HepG2 (cell line): Measurements from ENCODE around the gene GIPC3. TPM values are rescaled to one million over a fixed set of nuclear protein-coding genes. Genes with fewer than 3 reads are reported as not detected.

ENCODE experiments used
- ADNP ChIP-seq: sonication (generic); formaldehyde crosslinking; IDR thresholded peaks from 2 replicates; pipeline ENCODE4 v1.4.0; 2020; ENCODE audit warnings: missing genetic modification reagents
- ARNTL ChIP-seq: sonication (generic); formaldehyde crosslinking; IDR thresholded peaks from 2 replicates; pipeline ENCODE4 v1.4.0; 2020; ENCODE audit warnings: mild to moderate bottlenecking, missing genetic modification reagents
- GPN1 ChIP-seq: sonication (generic); formaldehyde crosslinking; IDR thresholded peaks from 2 replicates; pipeline ENCODE4 v1.5.1; 2020; ENCODE audit warnings: missing genetic modification reagents, borderline replicate concordance
- HNF1B ChIP-seq: sonication (generic); formaldehyde crosslinking; IDR thresholded peaks from 2 replicates; pipeline ENCODE4 v1.5.1; 2020; ENCODE audit warnings: mild to moderate bottlenecking, moderate library complexity, missing genetic modification reagents
- HNRNPLL ChIP-seq: fragments of 200-400 bp; formaldehyde crosslinking; IDR thresholded peaks from 2 replicates; pipeline ENCODE4 v1.6.1; 2017; ENCODE audit warnings: mild to moderate bottlenecking, low read depth, low read length; ENCODE audit not compliant: poor library complexity, severe bottlenecking
- KDM3A ChIP-seq: IDR thresholded peaks from 2 replicates; pipeline ENCODE4 v1.6.1; 2018; ENCODE audit warnings: low read depth, missing compliant biosample characterization
- RBFOX2 ChIP-seq: fragments of 200-400 bp; formaldehyde crosslinking; IDR thresholded peaks from 2 replicates; pipeline ENCODE4 v1.6.1; 2017; ENCODE audit warnings: low read depth, mild to moderate bottlenecking, low read length
- SAP130 ChIP-seq: IDR thresholded peaks from 2 replicates; pipeline ENCODE4 v1.6.1; 2016; ENCODE audit warnings: low read depth
- SMAD9 ChIP-seq: sonication (generic); formaldehyde crosslinking; IDR thresholded peaks from 2 replicates; pipeline ENCODE4 v1.5.1; 2020; ENCODE audit warnings: mild to moderate bottlenecking, missing genetic modification reagents
- TIGD3 ChIP-seq: sonication (generic); formaldehyde crosslinking; IDR thresholded peaks from 2 replicates; pipeline ENCODE4 v1.5.1; 2020; ENCODE audit warnings: mild to moderate bottlenecking, missing genetic modification reagents, borderline replicate concordance
- ZBTB42 ChIP-seq: sonication (generic); formaldehyde crosslinking; IDR thresholded peaks from 2 replicates; pipeline ENCODE4 v1.5.0; 2020; ENCODE audit warnings: mild to moderate bottlenecking, missing genetic modification reagents
- ZMAT3 ChIP-seq: sonication (generic); formaldehyde crosslinking; conservative IDR thresholded peaks from 2 replicates; pipeline ENCODE4 v1.7.0; 2021; ENCODE audit warnings: missing genetic modification reagents
- ZMYM3 ChIP-seq: sonication (generic); formaldehyde crosslinking; IDR thresholded peaks from 2 replicates; pipeline ENCODE4 v1.5.1; 2020; ENCODE audit warnings: mild to moderate bottlenecking, missing genetic modification reagents
- ZNF20 ChIP-seq: sonication (generic); formaldehyde crosslinking; IDR thresholded peaks from 2 replicates; pipeline ENCODE4 v1.4.0; 2020; ENCODE audit warnings: mild to moderate bottlenecking, moderate library complexity, missing genetic modification reagents
- polyA plus RNA-seq, 8 experiments: library from polyadenylated mRNA; depleted of rRNA in 3 of 8; stranded (reverse) in 7 of 8; unstranded in 1 of 8; fragments of >200 nt; fragmentation: Illumina TruSeq in 4 of 8; extraction: Trizol in 4 of 8; gene quantifications; 2 replicates each; pipeline versions ENCODE4 v1.2.1 to v1.2.3, GENCODE V29; 2011 to 2016; ENCODE audit warnings: low read depth in 4 of 8, missing spikeins in 1 of 8, mixed read lengths in 1 of 8; ENCODE audit not compliant: insufficient read depth in 1 of 8
- total RNA-seq, 5 experiments: library from RNA; depleted of rRNA; stranded (reverse); fragments of >200 nt; fragmentation: Illumina TruSeq; extraction: Trizol; gene quantifications; 2 replicates each; pipeline ENCODE4 v1.2.3, GENCODE V29; 2016; ENCODE audit warnings: low read depth in 1 of 5

Gene GIPC3
- total and polyA plus RNA-seq, 2 of the 13 experiments (the other 11 are each of a cell fraction or from before 2014, with no cell fraction given): 0.05 TPM; not detected in 1

DNA sequence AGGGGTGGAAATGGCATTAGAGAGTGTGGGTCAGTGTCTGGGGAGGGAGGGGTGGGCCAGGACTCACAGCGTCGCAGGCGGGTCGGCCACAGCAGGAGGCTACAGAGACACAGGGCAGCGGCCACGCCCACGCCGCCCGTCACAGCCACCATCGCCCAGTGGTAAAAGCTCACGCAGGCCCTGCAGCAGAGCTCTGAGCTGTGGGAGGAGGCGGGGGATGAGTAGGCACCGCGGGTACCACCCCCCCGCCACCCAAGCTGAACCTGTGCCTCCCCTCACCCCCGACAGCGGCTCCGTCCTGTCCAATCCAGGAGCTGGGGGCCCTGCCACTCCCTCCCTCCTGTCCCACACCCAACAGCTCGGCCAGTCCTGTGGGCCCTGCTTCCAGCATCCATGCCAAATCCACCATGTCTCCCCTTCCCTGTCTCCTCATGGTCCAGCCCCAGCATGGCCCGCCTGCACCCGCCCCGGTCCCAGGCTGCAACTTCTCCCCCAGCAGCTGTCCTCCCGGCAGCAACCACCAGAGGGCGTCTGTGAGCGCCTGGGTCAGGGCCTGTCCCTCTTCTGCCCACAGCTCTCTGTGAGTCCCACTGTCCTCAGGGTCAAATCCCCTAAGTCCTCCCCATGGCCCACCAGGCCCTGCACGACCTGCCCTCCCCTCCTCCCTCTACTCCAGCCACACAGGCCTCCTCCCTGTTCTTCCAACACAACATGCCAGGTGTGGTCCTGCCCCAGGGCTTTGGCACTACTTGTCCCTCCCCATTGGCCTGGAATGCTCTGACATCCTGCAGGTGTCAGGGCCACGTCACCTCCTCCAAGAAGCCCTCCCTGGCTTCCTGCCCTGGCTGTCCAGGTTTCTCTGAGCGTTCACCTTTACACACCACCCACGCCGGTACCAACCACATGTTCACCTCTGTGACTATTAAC, 40.3 kb upstream of the GIPC3 start (continued):
- TF ChIP-seq TIGD3 (CRISPR knock-in tag) (no peak), ARNTL (CRISPR knock-in tag) (no peak), ADNP (peak; percentile 69; the same call in 1 of the 2 replicates), SAP130 (CRISPR knock-in tag) (no peak), GPN1 (CRISPR knock-in tag) (no peak), ZMYM3 (CRISPR knock-in tag) (peak; percentile 77), ZMAT3 (CRISPR knock-in tag) (no peak), SMAD9 (CRISPR knock-in tag) (no peak), ZBTB42 (no peak), RBFOX2 (0 out of 2 replicates have a peak, but pooled peaks have one; percentile 46), HNRNPLL (peak; percentile 32), ZNF20 (CRISPR knock-in tag) (no peak), HNF1B (no peak), KDM3A (peak; percentile 42; the same call in 1 of the 2 replicates)
